GM06990 (cell line): ENCODE data around the gene LAG3.

Experiments
- DNase-seq: peaks from one replicate; pipeline ENCODE4 v3.0.0-alpha.2; 2011; ENCODE audit not compliant: insufficient read length; ENCODE audit errors: extremely low read depth
- H3K27me3 ChIP-seq: replicated peaks from 2 replicates; pipeline ENCODE4 v1.6.0; 2011; ENCODE audit warnings: low read length; ENCODE audit not compliant: control insufficient read depth, insufficient read depth
- H3K36me3 ChIP-seq: 2 replicates; pipeline ENCODE4 v1.5.1; 2011; ENCODE audit warnings: low read length; ENCODE audit not compliant: control insufficient read depth, insufficient read depth
- H3K4me3 ChIP-seq: replicated peaks from 2 replicates; pipeline ENCODE4 v1.5.1; 2011; ENCODE audit warnings: low read depth, mild to moderate bottlenecking, control low read depth, low read length
- CTCF ChIP-seq: IDR thresholded peaks from 2 replicates; pipeline ENCODE4 v1.5.1; 2011; ENCODE audit warnings: low read length, control low read depth, mild to moderate bottlenecking, inconsistent platforms; ENCODE audit not compliant: insufficient read depth, poor library complexity, severe bottlenecking

The LAG3 gene

GRCh38 chr12:6780573-6780972, 8.3 kb downstream of the LAG3 start:
- Histone ChIP-seq H3K4me3 (no peak overlapping the region), H3K27me3 (no peaks in the 10 kb centered on the region), H3K36me3 (no peaks in the 10 kb centered on the region; the same call in 1 of the 2 replicates)
- no peak for DNase-seq
- TF ChIP-seq CTCF, result no peak

- no peak for DNase-seq
- no peaks in the 10 kb centered on the region; the same call in 1 of the 2 replicates for H3K36me3 ChIP-seq
- no peaks in the 10 kb centered on the region for H3K27me3 ChIP-seq
- H3K4me3 ChIP-seq, result no peak overlapping the region
- no peak for TF ChIP-seq CTCF
Observed at GRCh38 chr12:6782119-6782518, 9.8 kb downstream of the LAG3 start.

- H3K36me3 ChIP-seq, result no peaks in the 10 kb centered on the region
- no peak for DNase-seq
- H3K4me3 ChIP-seq, result no peak overlapping the region
- H3K27me3 ChIP-seq, result no peaks in the 10 kb centered on the region
- no peak for TF ChIP-seq CTCF
Observed at GRCh38 chr12:6782850-6783566, 10.7 kb downstream of the LAG3 start.

- no peak for DNase-seq
- H3K4me3 ChIP-seq, result no peak overlapping the region
- H3K36me3 ChIP-seq, result no peaks in the 10 kb centered on the region
- TF ChIP-seq CTCF, result no peak
- no peaks in the 10 kb centered on the region for H3K27me3 ChIP-seq
Observed at GRCh38 chr12:6783828-6784227, 11.5 kb downstream of the LAG3 start.

- no peaks in the 10 kb centered on the region for H3K27me3 ChIP-seq
- H3K4me3 ChIP-seq, result no peak overlapping the region
- no peak for DNase-seq
- H3K36me3 ChIP-seq, result no peaks in the 10 kb centered on the region
- no peak for TF ChIP-seq CTCF
Observed at GRCh38 chr12:6784296-6784695, 12.0 kb downstream of the LAG3 start.

- Histone ChIP-seq H3K36me3 (no peaks in the 10 kb centered on the region), H3K4me3 (no peak overlapping the region), H3K27me3 (no peaks in the 10 kb centered on the region)
- no peak for DNase-seq
- TF ChIP-seq CTCF, result no peak
Observed at GRCh38 chr12:6784761-6785160, 12.4 kb downstream of the LAG3 start.
